ENCODE data around the gene CDC73. TPM values are rescaled to one million over a fixed set of nuclear protein-coding genes. Genes with fewer than 3 reads are reported as not detected.
A peak's percentile ranks its signal among the peaks of the same experiment; 100 is the strongest.

CDC73 gene
- total and polyA plus RNA-seq, 2 donors (not counting 1 experiment from before 2014, with no cell fraction given) = 18.7 to 69.8 TPM

DNA sequence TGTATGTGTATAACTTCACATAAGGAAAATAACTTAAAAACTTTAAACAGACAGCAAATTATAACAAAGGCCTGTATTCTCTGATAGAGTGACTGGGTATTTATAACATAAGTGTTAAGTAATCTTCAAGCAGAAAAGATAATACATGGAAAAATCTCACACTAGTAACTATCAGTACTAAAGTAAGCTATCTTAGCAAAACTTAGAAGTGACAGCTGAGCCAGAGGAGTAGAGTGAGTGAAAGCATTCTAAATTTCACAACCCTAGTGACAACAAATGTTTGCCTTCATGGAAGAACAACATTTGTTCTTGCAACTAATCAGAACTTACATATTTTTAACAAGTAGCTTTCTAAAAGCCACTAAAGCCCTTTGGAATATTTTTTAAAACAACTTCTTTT, 139.1 kb downstream of the CDC73 start:
- H2AFZ ChIP-seq (ENCODE audit: low read length) = no peak overlapping the region
- H3K27ac ChIP-seq (ENCODE audit: insufficient read depth, low read length) = no peak overlapping the region
- no peak overlapping the region for H3K9ac ChIP-seq (ENCODE audit: insufficient read depth, low read length)
- H3K36me3 ChIP-seq (ENCODE audit: control insufficient read depth, insufficient read depth, low read length) = peaks cover 2% of the 10 kb centered on the region
- H3K4me3 ChIP-seq (replicated peaks in 1 of 4; ENCODE audit: control extremely low read depth in 1 of 4, insufficient read depth in 1 of 4, low read depth in 3 of 4, low read length in 4 of 4) = no peak overlapping the region
- H3K79me2 ChIP-seq (ENCODE audit: control insufficient read depth, insufficient read depth, low read length) = no peaks in the 10 kb centered on the region
- DNase-seq (ENCODE audit: low read depth in 2 of 2) = peak in 1 of 2 donors; percentile 12
- H3K27me3 ChIP-seq (ENCODE audit: control insufficient read depth, insufficient read depth, low read length) = no peaks in the 10 kb centered on the region
- H4K20me1 ChIP-seq (ENCODE audit: control insufficient read depth, extremely low read depth, insufficient read depth, low read length) = no peaks in the 10 kb centered on the region
- TF ChIP-seq EZH2 (IDR thresholded peaks at IDR 0.05; ENCODE audit: low read length, missing control alignments) = no peak
- TF ChIP-seq, protein P1, sequence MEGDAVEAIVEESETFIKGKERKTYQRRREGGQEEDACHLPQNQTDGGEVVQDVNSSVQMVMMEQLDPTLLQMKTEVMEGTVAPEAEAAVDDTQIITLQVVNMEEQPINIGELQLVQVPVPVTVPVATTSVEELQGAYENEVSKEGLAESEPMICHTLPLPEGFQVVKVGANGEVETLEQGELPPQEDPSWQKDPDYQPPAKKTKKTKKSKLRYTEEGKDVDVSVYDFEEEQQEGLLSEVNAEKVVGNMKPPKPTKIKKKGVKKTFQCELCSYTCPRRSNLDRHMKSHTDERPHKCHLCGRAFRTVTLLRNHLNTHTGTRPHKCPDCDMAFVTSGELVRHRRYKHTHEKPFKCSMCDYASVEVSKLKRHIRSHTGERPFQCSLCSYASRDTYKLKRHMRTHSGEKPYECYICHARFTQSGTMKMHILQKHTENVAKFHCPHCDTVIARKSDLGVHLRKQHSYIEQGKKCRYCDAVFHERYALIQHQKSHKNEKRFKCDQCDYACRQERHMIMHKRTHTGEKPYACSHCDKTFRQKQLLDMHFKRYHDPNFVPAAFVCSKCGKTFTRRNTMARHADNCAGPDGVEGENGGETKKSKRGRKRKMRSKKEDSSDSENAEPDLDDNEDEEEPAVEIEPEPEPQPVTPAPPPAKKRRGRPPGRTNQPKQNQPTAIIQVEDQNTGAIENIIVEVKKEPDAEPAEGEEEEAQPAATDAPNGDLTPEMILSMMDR (conservative IDR thresholded peaks at IDR 0.05 in 1 of 2, IDR thresholded peaks at IDR 0.05 in 1 of 2; ENCODE audit: low read depth in 1 of 2, low read length in 2 of 2) = no peak
- H3K4me1 ChIP-seq (ENCODE audit: control insufficient read depth, extremely low read depth, insufficient read depth, low read length) = no peaks in the 10 kb centered on the region
- H3K9me3 ChIP-seq (ENCODE audit: control insufficient read depth, insufficient read depth, low read depth, low read length) = no peaks in the 10 kb centered on the region
- no peak overlapping the region for H3K4me2 ChIP-seq (ENCODE audit: extremely low read depth, insufficient read depth, low read length)

DNA sequence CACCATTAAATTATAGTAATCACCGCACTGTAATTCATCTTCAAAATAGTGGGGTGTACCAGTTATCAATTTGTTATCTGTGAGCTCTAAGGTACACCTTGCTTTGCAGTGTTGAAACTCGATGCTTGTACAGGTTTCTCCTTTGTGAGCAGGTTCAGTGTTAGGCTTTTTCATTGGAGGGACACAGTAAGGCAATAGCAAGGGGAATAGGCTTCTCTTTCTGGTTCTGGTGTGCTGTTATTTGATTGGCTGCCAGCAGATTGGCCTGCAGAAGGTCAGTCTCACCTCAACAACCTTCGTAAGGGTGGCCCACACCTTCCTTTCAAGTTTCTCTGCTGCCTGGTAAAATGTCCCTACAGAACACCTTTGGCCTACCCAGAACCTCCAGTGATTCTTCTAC, 140.8 kb downstream of the CDC73 start:
- DNase-seq (ENCODE audit: low read depth in 2 of 2) = no peak
- Histone ChIP-seq H3K27me3 (ENCODE audit: control insufficient read depth, insufficient read depth, low read length) (no peaks in the 10 kb centered on the region), H3K36me3 (ENCODE audit: control insufficient read depth, insufficient read depth, low read length) (peaks cover 2% of the 10 kb centered on the region), H3K27ac (ENCODE audit: insufficient read depth, low read length) (no peak overlapping the region), H3K9me3 (ENCODE audit: control insufficient read depth, insufficient read depth, low read depth, low read length) (no peaks in the 10 kb centered on the region), H3K4me2 (ENCODE audit: extremely low read depth, insufficient read depth, low read length) (no peak overlapping the region), H2AFZ (ENCODE audit: low read length) (no peak overlapping the region), H3K79me2 (ENCODE audit: control insufficient read depth, insufficient read depth, low read length) (no peaks in the 10 kb centered on the region), H4K20me1 (ENCODE audit: control insufficient read depth, extremely low read depth, insufficient read depth, low read length) (no peaks in the 10 kb centered on the region), H3K4me3 (replicated peaks in 1 of 4; ENCODE audit: control extremely low read depth in 1 of 4, insufficient read depth in 1 of 4, low read depth in 3 of 4, low read length in 4 of 4) (no peak overlapping the region), H3K4me1 (ENCODE audit: control insufficient read depth, extremely low read depth, insufficient read depth, low read length) (no peaks in the 10 kb centered on the region), H3K9ac (ENCODE audit: insufficient read depth, low read length) (no peak overlapping the region)
- TF ChIP-seq, protein P1 (conservative IDR thresholded peaks at IDR 0.05 in 1 of 2, IDR thresholded peaks at IDR 0.05 in 1 of 2; ENCODE audit: low read depth in 1 of 2, low read length in 2 of 2) = no peak
- TF ChIP-seq EZH2 (IDR thresholded peaks at IDR 0.05; ENCODE audit: low read length, missing control alignments) = no peak

DNA sequence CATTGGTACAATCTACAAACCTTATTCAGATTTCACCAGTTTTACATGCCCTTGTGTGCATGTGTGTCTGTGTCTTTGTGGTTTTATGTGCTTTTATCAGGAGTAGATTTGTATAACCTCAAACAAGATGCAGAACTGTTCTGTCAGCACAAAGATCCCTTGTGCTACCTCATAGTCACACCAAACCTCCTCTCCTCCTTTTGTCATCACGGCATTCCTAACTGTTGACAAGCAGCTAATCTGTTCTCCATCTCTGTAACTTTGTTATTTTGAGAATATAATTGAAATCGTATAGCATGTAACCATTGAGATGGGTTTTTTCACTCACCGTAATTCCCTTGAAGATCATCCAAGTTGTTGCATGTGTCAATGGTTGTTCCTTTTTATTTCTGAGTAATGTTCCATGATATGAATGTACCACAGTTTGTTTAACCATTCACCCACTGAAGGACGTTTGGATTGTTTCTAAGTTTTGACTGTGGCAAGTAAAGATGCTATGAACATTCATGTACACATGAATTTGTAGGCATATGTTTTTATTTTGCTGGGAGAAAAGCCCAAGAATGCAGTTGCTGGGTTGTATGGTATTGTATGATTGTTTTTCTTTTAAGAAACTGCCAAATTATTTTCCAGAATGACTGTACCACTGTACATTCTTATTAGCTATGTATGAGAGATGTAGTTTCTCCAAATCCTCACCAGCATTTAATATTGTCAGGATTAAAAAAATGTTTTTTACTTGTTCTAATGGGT, 142.7 kb downstream of the CDC73 start:
- Histone ChIP-seq H3K79me2 (ENCODE audit: control insufficient read depth, insufficient read depth, low read length) (no peaks in the 10 kb centered on the region), H2AFZ (ENCODE audit: low read length) (no peak overlapping the region), H3K27ac (ENCODE audit: insufficient read depth, low read length) (no peak overlapping the region), H3K27me3 (ENCODE audit: control insufficient read depth, insufficient read depth, low read length) (no peaks in the 10 kb centered on the region), H3K36me3 (ENCODE audit: control insufficient read depth, insufficient read depth, low read length) (peaks cover 2% of the 10 kb centered on the region), H3K4me2 (ENCODE audit: extremely low read depth, insufficient read depth, low read length) (no peak overlapping the region), H3K4me3 (replicated peaks in 1 of 4; ENCODE audit: control extremely low read depth in 1 of 4, insufficient read depth in 1 of 4, low read depth in 3 of 4, low read length in 4 of 4) (no peak overlapping the region), H3K4me1 (ENCODE audit: control insufficient read depth, extremely low read depth, insufficient read depth, low read length) (no peaks in the 10 kb centered on the region), H3K9ac (ENCODE audit: insufficient read depth, low read length) (no peak overlapping the region), H4K20me1 (ENCODE audit: control insufficient read depth, extremely low read depth, insufficient read depth, low read length) (no peaks in the 10 kb centered on the region), H3K9me3 (ENCODE audit: control insufficient read depth, insufficient read depth, low read depth, low read length) (no peaks in the 10 kb centered on the region)
- DNase-seq (ENCODE audit: low read depth in 2 of 2) = peak in 1 of 2 donors; percentile 72
- no peak for TF ChIP-seq EZH2 (IDR thresholded peaks at IDR 0.05; ENCODE audit: low read length, missing control alignments)
- TF ChIP-seq, protein P1 (conservative IDR thresholded peaks at IDR 0.05 in 1 of 2, IDR thresholded peaks at IDR 0.05 in 1 of 2; ENCODE audit: low read depth in 1 of 2, low read length in 2 of 2) = no peak
